Osteocyte (in vitro differentiated cells): ENCODE data around the gene UTS2B. TPM values are rescaled to one million over a fixed set of nuclear protein-coding genes. Genes with fewer than 3 reads are reported as not detected.

Experiments used
- DNase-seq: peaks from one replicate; pipeline ENCODE4 v3.0.0; 2021; ENCODE audit warnings: mixed read lengths; ENCODE audit not compliant: unreplicated experiment; ENCODE audit errors: extremely low spot score
- H3K27ac Mint-ChIP-seq: one replicate; pipeline ENCODE4 v1.8.0; 2021; ENCODE audit warnings: mild to moderate bottlenecking, mixed read lengths; ENCODE audit not compliant: unreplicated experiment
- H3K27me3 Mint-ChIP-seq: one replicate; pipeline ENCODE4 v1.8.0; 2021; ENCODE audit warnings: mixed read lengths; ENCODE audit not compliant: unreplicated experiment
- H3K36me3 Mint-ChIP-seq: one replicate; pipeline ENCODE4 v1.8.0; 2021; ENCODE audit warnings: mixed read lengths; ENCODE audit not compliant: unreplicated experiment
- H3K4me1 Mint-ChIP-seq: one replicate; pipeline ENCODE4 v1.8.0; 2021; ENCODE audit warnings: mixed read lengths; ENCODE audit not compliant: unreplicated experiment
- H3K4me3 Mint-ChIP-seq: one replicate; pipeline ENCODE4 v1.8.0; 2021; ENCODE audit warnings: mild to moderate bottlenecking, moderate library complexity, mixed read lengths; ENCODE audit not compliant: unreplicated experiment
- H3K9me3 Mint-ChIP-seq: one replicate; pipeline ENCODE4 v1.8.0; 2021; ENCODE audit warnings: mixed read lengths; ENCODE audit not compliant: unreplicated experiment
- CTCF ChIP-seq: fragments of 200-600 bp; sonication (generic); IDR thresholded peaks from 2 replicates; pipeline ENCODE4 v1.5.0; 2021; ENCODE audit warnings: antibody characterized with exemption, mild to moderate bottlenecking, moderate library complexity
- long read RNA-seq: library from polyadenylated mRNA; unstranded; transcript quantifications from one replicate; pipeline ENCODE4 v2.0.0, GENCODE V29; 2021
- total RNA-seq: library from RNA; stranded (reverse); gene quantifications from 2 replicates; pipeline ENCODE4 v1.2.1, GENCODE V29; 2021

The UTS2B gene
- 0.55 and 0.75 TPM in 2 replicates for total RNA-seq
- long read RNA-seq, partial matches to known transcripts, result 0 of 1 reads
- long read RNA-seq, other reads (novel, unspliced or antisense), result 1 of 1 reads

- H3K27ac Mint-ChIP-seq, result peak within 1 kb of the TSS; percentile 98
- DNase-seq, result peak; percentile 85
- peaks cover 51% of the 10 kb centered on the region for H3K4me1 Mint-ChIP-seq
Observed at GRCh38 chr3:191329654-191330529, at the start of gene UTS2B. TSS of gene UTS2B (minus strand) at chr3:191330526. CDS start at chr3:191282189, 48,337 bp downstream.

GRCh38 chr3:191380001-191380400 is 49.7 kb upstream of the UTS2B start:
- no peak for TF ChIP-seq CTCF
- H3K9me3 Mint-ChIP-seq, result no peaks in the 10 kb centered on the region
- no peaks in the 10 kb centered on the region for H3K27me3 Mint-ChIP-seq
- no peak overlapping the region for H3K4me3 Mint-ChIP-seq
- peaks cover 83% of the 10 kb centered on the region for H3K4me1 Mint-ChIP-seq
- DNase-seq, result no peak
- peak overlapping the region; percentile 27 for H3K27ac Mint-ChIP-seq
- peaks cover 37% of the 10 kb centered on the region for H3K36me3 Mint-ChIP-seq

More at GRCh38 chr3:191329654-191330529, at the start of gene UTS2B:
- Mint-ChIP-seq H3K27me3 (no peaks in the 10 kb centered on the region), H3K36me3 (no peaks in the 10 kb centered on the region), H3K9me3 (no peaks in the 10 kb centered on the region), H3K4me3 (peak within 1 kb of the TSS; percentile 84)
- TF ChIP-seq CTCF, result no peak

- peak overlapping the region; percentile 14 for H3K27ac Mint-ChIP-seq
- H3K9me3 Mint-ChIP-seq, result no peaks in the 10 kb centered on the region
- peaks cover 38% of the 10 kb centered on the region for H3K36me3 Mint-ChIP-seq
- no peak for TF ChIP-seq CTCF
- H3K4me3 Mint-ChIP-seq, result no peak overlapping the region
- peaks cover 82% of the 10 kb centered on the region for H3K4me1 Mint-ChIP-seq
- DNase-seq, result no peak
- H3K27me3 Mint-ChIP-seq, result no peaks in the 10 kb centered on the region
Observed at GRCh38 chr3:191379446-191379845, 49.1 kb upstream of the UTS2B start.

GRCh38 chr3:191378142-191378812 is 48.0 kb upstream of the UTS2B start:
- no peak for DNase-seq
- Mint-ChIP-seq H3K4me3 (peak overlapping the region; percentile 18), H3K27ac (peak overlapping the region; percentile 94), H3K4me1 (peaks cover 74% of the 10 kb centered on the region), H3K9me3 (no peaks in the 10 kb centered on the region), H3K36me3 (peaks cover 38% of the 10 kb centered on the region), H3K27me3 (no peaks in the 10 kb centered on the region)
- no peak for TF ChIP-seq CTCF
